ENCODE data around the gene PCBD2. TPM values are rescaled to one million over a fixed set of nuclear protein-coding genes. Genes with fewer than 3 reads are reported as not detected.

PCBD2 gene
- total RNA-seq, 1 donor from 2014 or later, result 15.9 TPM

GRCh38 chr5:134911285-134912206, 6.6 kb downstream of the PCBD2 start:
- TF ChIP-seq CTCF (IDR thresholded peaks at IDR 0.05; ENCODE audit: unreplicated experiment), result no peak
- H3K4me3 Mint-ChIP-seq, result no peak overlapping the region
- H3K27ac Mint-ChIP-seq, result peak overlapping the region; percentile 31
- peaks cover 23% of the 10 kb centered on the region for H3K4me1 Mint-ChIP-seq
- no peaks in the 10 kb centered on the region for H3K27me3 Mint-ChIP-seq (ENCODE audit: low read depth)
- H3K9me3 Mint-ChIP-seq, result no peaks in the 10 kb centered on the region
- no peak for DNase-seq (ENCODE audit: low spot score in 2 of 2, unreplicated experiment in 2 of 2)
- H3K36me3 Mint-ChIP-seq, result peaks cover 10% of the 10 kb centered on the region

- Mint-ChIP-seq H3K27me3 (ENCODE audit: low read depth) (no peaks in the 10 kb centered on the region), H3K9me3 (no peaks in the 10 kb centered on the region), H3K4me3 (no peak overlapping the region), H3K4me1 (peaks cover 20% of the 10 kb centered on the region), H3K36me3 (peaks cover 10% of the 10 kb centered on the region), H3K27ac (no peak overlapping the region)
- no peak for TF ChIP-seq CTCF (IDR thresholded peaks at IDR 0.05; ENCODE audit: unreplicated experiment)
- DNase-seq (ENCODE audit: low spot score in 2 of 2, unreplicated experiment in 2 of 2), result no peak
Measured at GRCh38 chr5:134913254-134913653, 8.3 kb downstream of the PCBD2 start.

GRCh38 chr5:134913795-134914194, 8.9 kb downstream of the PCBD2 start:
- DNase-seq (ENCODE audit: low spot score in 2 of 2, unreplicated experiment in 2 of 2), result no peak
- H3K36me3 Mint-ChIP-seq, result peaks cover 10% of the 10 kb centered on the region
- no peak overlapping the region for H3K27ac Mint-ChIP-seq
- H3K4me1 Mint-ChIP-seq, result peaks cover 21% of the 10 kb centered on the region
- H3K9me3 Mint-ChIP-seq, result no peaks in the 10 kb centered on the region
- no peak for TF ChIP-seq CTCF (IDR thresholded peaks at IDR 0.05; ENCODE audit: unreplicated experiment)
- no peak overlapping the region for H3K4me3 Mint-ChIP-seq
- no peaks in the 10 kb centered on the region for H3K27me3 Mint-ChIP-seq (ENCODE audit: low read depth)

- H3K27ac Mint-ChIP-seq, result no peak overlapping the region
- no peak for TF ChIP-seq CTCF (IDR thresholded peaks at IDR 0.05; ENCODE audit: unreplicated experiment)
- H3K4me3 Mint-ChIP-seq, result no peak overlapping the region
- no peaks in the 10 kb centered on the region for H3K27me3 Mint-ChIP-seq (ENCODE audit: low read depth)
- no peaks in the 10 kb centered on the region for H3K9me3 Mint-ChIP-seq
- peaks cover 9% of the 10 kb centered on the region for H3K36me3 Mint-ChIP-seq
- H3K4me1 Mint-ChIP-seq, result peaks cover 6% of the 10 kb centered on the region
- no peak for DNase-seq (ENCODE audit: low spot score in 2 of 2, unreplicated experiment in 2 of 2)
Measured at GRCh38 chr5:134917070-134917815, 12.3 kb downstream of the PCBD2 start.

GRCh38 chr5:134918861-134919260, 13.9 kb downstream of the PCBD2 start:
- no peak for TF ChIP-seq CTCF (IDR thresholded peaks at IDR 0.05; ENCODE audit: unreplicated experiment)
- DNase-seq (ENCODE audit: low spot score in 2 of 2, unreplicated experiment in 2 of 2), result no peak
- Mint-ChIP-seq H3K27ac (no peak overlapping the region), H3K27me3 (ENCODE audit: low read depth) (no peaks in the 10 kb centered on the region), H3K9me3 (no peaks in the 10 kb centered on the region), H3K4me1 (peaks cover 6% of the 10 kb centered on the region), H3K36me3 (peaks cover 11% of the 10 kb centered on the region), H3K4me3 (no peak overlapping the region)

All from mesothelial cell of epicardium (in vitro differentiated cells).